Measurements from ENCODE around the gene PLAGL2. TPM values are rescaled to one million over a fixed set of nuclear protein-coding genes. Genes with fewer than 3 reads are reported as not detected.

The PLAGL2 gene, protein sequence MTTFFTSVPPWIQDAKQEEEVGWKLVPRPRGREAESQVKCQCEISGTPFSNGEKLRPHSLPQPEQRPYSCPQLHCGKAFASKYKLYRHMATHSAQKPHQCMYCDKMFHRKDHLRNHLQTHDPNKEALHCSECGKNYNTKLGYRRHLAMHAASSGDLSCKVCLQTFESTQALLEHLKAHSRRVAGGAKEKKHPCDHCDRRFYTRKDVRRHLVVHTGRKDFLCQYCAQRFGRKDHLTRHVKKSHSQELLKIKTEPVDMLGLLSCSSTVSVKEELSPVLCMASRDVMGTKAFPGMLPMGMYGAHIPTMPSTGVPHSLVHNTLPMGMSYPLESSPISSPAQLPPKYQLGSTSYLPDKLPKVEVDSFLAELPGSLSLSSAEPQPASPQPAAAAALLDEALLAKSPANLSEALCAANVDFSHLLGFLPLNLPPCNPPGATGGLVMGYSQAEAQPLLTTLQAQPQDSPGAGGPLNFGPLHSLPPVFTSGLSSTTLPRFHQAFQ
- 57.1 and 59.3 TPM in 2 replicates for total RNA-seq
- long read RNA-seq, full-length matches to known transcripts: 5 of 21 reads
- long read RNA-seq, partial matches to known transcripts: 1 of 21 reads
- long read RNA-seq, other reads (novel, unspliced or antisense): 15 of 21 reads

GRCh38 chr20:32207626-32208498 lies at the start of gene PLAGL2, which contains the start of gene POFUT1:
TSS of gene PLAGL2 (minus strand) at chr20:32207743. CDS start at chr20:32202178, 5,565 bp downstream.
TSS of gene POFUT1 (plus strand) at chr20:32207880. CDS start at chr20:32207942, 62 bp downstream.
- TF ChIP-seq CTCF (IDR thresholded peaks at IDR 0.05; ENCODE audit: unreplicated experiment): peak; percentile 45
- H3K4me3 Mint-ChIP-seq (ENCODE audit: low read depth): peak within 1 kb of the TSS; percentile 97

GRCh38 chr20:32252189-32252588 lies 44.6 kb upstream of the PLAGL2 start:
- H3K27me3 Mint-ChIP-seq: no peaks in the 10 kb centered on the region
- H3K9me3 Mint-ChIP-seq (ENCODE audit: low read depth): no peaks in the 10 kb centered on the region
- no peak for DNase-seq (ENCODE audit: low spot score, unreplicated experiment)
- H3K36me3 Mint-ChIP-seq (ENCODE audit: insufficient read depth): no peaks in the 10 kb centered on the region
- H3K4me1 Mint-ChIP-seq (ENCODE audit: low read depth): peaks cover 10% of the 10 kb centered on the region
- TF ChIP-seq CTCF (IDR thresholded peaks at IDR 0.05; ENCODE audit: unreplicated experiment): no peak
- no peak overlapping the region for H3K4me3 Mint-ChIP-seq (ENCODE audit: low read depth)
- H3K27ac Mint-ChIP-seq: no peak overlapping the region

More at GRCh38 chr20:32207626-32208498, at the start of gene PLAGL2, which contains the start of gene POFUT1:
- no peaks in the 10 kb centered on the region for H3K9me3 Mint-ChIP-seq (ENCODE audit: low read depth)
- peak within 1 kb of the TSS; percentile 99 for H3K27ac Mint-ChIP-seq
- peak; percentile 90 for DNase-seq (ENCODE audit: low spot score, unreplicated experiment)
- H3K36me3 Mint-ChIP-seq (ENCODE audit: insufficient read depth): peaks cover 11% of the 10 kb centered on the region
- no peaks in the 10 kb centered on the region for H3K27me3 Mint-ChIP-seq
- H3K4me1 Mint-ChIP-seq (ENCODE audit: low read depth): peaks cover 50% of the 10 kb centered on the region

- no peaks in the 10 kb centered on the region for H3K9me3 Mint-ChIP-seq (ENCODE audit: low read depth)
- DNase-seq (ENCODE audit: low spot score, unreplicated experiment): no peak
- no peak for TF ChIP-seq CTCF (IDR thresholded peaks at IDR 0.05; ENCODE audit: unreplicated experiment)
- H3K36me3 Mint-ChIP-seq (ENCODE audit: insufficient read depth): no peaks in the 10 kb centered on the region
- H3K27ac Mint-ChIP-seq: no peak overlapping the region
- H3K4me1 Mint-ChIP-seq (ENCODE audit: low read depth): peaks cover 4% of the 10 kb centered on the region
- no peaks in the 10 kb centered on the region for H3K27me3 Mint-ChIP-seq
- no peak overlapping the region for H3K4me3 Mint-ChIP-seq (ENCODE audit: low read depth)
These were observed 43.9 kb upstream of the PLAGL2 start for GRCh38 chr20:32251470-32251869.

DNA sequence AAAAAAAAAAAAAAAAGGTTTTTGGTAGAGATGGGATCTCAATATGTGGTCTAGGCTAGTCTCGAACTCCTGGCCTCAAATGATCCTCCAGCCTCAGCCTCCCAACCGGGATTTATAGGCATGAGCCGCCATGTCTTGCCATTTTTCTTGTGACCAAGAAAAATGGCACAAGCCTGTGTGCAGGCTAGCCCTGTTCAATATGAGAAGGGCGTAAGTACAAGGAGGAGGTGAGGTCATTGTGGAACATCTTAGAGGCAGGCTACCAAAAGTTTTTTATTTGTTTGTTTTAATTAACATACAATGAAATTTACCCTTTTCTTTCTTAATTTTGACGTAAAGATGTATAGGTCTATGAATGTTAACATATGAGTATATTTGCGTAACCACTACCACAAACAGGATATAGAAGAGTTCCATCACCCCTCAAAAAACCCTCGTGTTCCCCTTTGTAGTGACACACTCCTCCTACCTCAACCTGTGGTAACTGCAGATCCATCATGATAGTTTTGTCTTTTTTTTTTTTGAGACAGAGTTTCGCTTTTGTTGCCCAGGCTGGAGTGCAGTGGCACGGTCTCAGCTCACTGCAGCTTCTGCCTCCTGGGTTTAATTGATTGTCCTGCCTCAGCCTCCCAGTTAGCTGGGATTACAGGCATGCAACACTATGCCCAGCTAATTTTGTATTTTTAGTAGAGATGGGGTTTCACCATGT lies 41.6 kb upstream of the PLAGL2 start:
- H3K27me3 Mint-ChIP-seq: no peaks in the 10 kb centered on the region
- no peaks in the 10 kb centered on the region for H3K4me1 Mint-ChIP-seq (ENCODE audit: low read depth)
- DNase-seq (ENCODE audit: low spot score, unreplicated experiment): no peak
- TF ChIP-seq CTCF (IDR thresholded peaks at IDR 0.05; ENCODE audit: unreplicated experiment): no peak
- H3K27ac Mint-ChIP-seq: no peak overlapping the region
- H3K9me3 Mint-ChIP-seq (ENCODE audit: low read depth): no peaks in the 10 kb centered on the region
- H3K36me3 Mint-ChIP-seq (ENCODE audit: insufficient read depth): no peaks in the 10 kb centered on the region
- no peak overlapping the region for H3K4me3 Mint-ChIP-seq (ENCODE audit: low read depth)

All from progenitor cell of endocrine pancreas (in vitro differentiated cells).